ENCODE results near the gene ALDOB.

GRCh38 chr9:101462558-101462957 lies 27.0 kb upstream of the ALDOB start:
- TF ChIP-seq, protein P1, sequence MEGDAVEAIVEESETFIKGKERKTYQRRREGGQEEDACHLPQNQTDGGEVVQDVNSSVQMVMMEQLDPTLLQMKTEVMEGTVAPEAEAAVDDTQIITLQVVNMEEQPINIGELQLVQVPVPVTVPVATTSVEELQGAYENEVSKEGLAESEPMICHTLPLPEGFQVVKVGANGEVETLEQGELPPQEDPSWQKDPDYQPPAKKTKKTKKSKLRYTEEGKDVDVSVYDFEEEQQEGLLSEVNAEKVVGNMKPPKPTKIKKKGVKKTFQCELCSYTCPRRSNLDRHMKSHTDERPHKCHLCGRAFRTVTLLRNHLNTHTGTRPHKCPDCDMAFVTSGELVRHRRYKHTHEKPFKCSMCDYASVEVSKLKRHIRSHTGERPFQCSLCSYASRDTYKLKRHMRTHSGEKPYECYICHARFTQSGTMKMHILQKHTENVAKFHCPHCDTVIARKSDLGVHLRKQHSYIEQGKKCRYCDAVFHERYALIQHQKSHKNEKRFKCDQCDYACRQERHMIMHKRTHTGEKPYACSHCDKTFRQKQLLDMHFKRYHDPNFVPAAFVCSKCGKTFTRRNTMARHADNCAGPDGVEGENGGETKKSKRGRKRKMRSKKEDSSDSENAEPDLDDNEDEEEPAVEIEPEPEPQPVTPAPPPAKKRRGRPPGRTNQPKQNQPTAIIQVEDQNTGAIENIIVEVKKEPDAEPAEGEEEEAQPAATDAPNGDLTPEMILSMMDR (IDR thresholded peaks at IDR 0.05): no peak
- no peak for TF ChIP-seq POLR2A (IDR thresholded peaks at IDR 0.05)
- TF ChIP-seq POLR2AphosphoS5 (IDR thresholded peaks at IDR 0.05): no peak
